Smooth muscle cell (in vitro differentiated cells): ENCODE data around the gene GNGT1. TPM values are rescaled to one million over a fixed set of nuclear protein-coding genes. Genes with fewer than 3 reads are reported as not detected.
"Not testable (repeated sequence)": the region's sequence is repeated elsewhere in the genome, so short reads cannot be mapped to it uniquely, and the experiment has no call there.

Experiments
- DNase-seq: peaks from one replicate; lab custom pipeline; 2025; ENCODE audit not compliant: unreplicated experiment; lab: John Stamatoyannopoulos, UW
- H2AFZ ChIP-seq: fragments of 200-600 bp; sonication (generic); 2 replicates; pipeline ENCODE4 v1.6.0; 2016; ENCODE audit warnings: antibody characterized with exemption, low read depth, mild to moderate bottlenecking
- H3F3A ChIP-seq: fragments of 200-600 bp; sonication (generic); 2 replicates; pipeline ENCODE4 v1.6.0; 2017; ENCODE audit warnings: antibody characterized with exemption, low read depth
- H3K27ac ChIP-seq: fragments of 200-600 bp; sonication (generic); 2 replicates; pipeline ENCODE4 v1.5.1; 2016; ENCODE audit warnings: low read depth, mild to moderate bottlenecking
- H3K27me3 ChIP-seq: fragments of 200-600 bp; sonication (generic); 2 replicates; pipeline ENCODE4 v1.6.1; 2016; ENCODE audit warnings: low read depth, mild to moderate bottlenecking
- H3K36me3 ChIP-seq: fragments of 200-600 bp; sonication (generic); 2 replicates; pipeline ENCODE4 v1.5.1; 2016; ENCODE audit warnings: low read depth
- H3K4me1 ChIP-seq: fragments of 200-600 bp; sonication (generic); 2 replicates; pipeline ENCODE4 v1.5.1; 2016; ENCODE audit warnings: low read depth
- H3K4me2 ChIP-seq: fragments of 200-600 bp; sonication (generic); 2 replicates; pipeline ENCODE4 v1.6.0; 2016; ENCODE audit warnings: mild to moderate bottlenecking
- H3K4me3 ChIP-seq: fragments of 200-600 bp; sonication (generic); 2 replicates; pipeline ENCODE4 v1.5.1; 2016; ENCODE audit warnings: mild to moderate bottlenecking
- H3K79me2 ChIP-seq: fragments of 200-600 bp; sonication (generic); 2 replicates; pipeline ENCODE4 v1.6.0; 2016; ENCODE audit warnings: low read depth, mild to moderate bottlenecking
- H3K9ac ChIP-seq: fragments of 200-600 bp; sonication (generic); 2 replicates; pipeline ENCODE4 v1.6.0; 2016; ENCODE audit warnings: low read depth
- H3K9me3 ChIP-seq: fragments of 200-600 bp; sonication (generic); replicated peaks from 2 replicates; pipeline ENCODE4 v1.5.1; 2016; ENCODE audit warnings: low read depth
- H4K20me1 ChIP-seq: fragments of 200-600 bp; sonication (generic); 2 replicates; pipeline ENCODE4 v1.6.0; 2016; ENCODE audit warnings: low read depth
- WGBS: methylation state at CpG from one replicate; pipeline ENCODE4 v1.1.7; 2016; ENCODE audit warnings: low lambda C conversion rate; 5-methylcytosine and 5-hydroxymethylcytosine counted together
- polyA plus RNA-seq: library from polyadenylated mRNA; unstranded; fragments of >200 nt; fragmentation: Nextera tagmentation; extraction: Ambion mirVana; gene quantifications from 2 replicates; pipeline ENCODE4 v1.2.1, GENCODE V29; 2016
- total RNA-seq: library from RNA; depleted of rRNA; stranded (reverse); fragments of >200 nt; gene quantifications from 2 replicates; pipeline ENCODE4 v1.2.3, GENCODE V29; 2014
- TF ChIP-seq, protein P1 (sequence below): fragments of 200-600 bp; sonication (generic); IDR thresholded peaks from 2 replicates; pipeline ENCODE4 v1.5.1; 2017; ENCODE audit warnings: borderline replicate concordance, mild to moderate bottlenecking, antibody characterized with exemption; ENCODE audit not compliant: insufficient read depth, poor library complexity, severe bottlenecking

Gene GNGT1
- total and polyA plus RNA-seq, 2 experiments from 2014 or later: not detected

DNA sequence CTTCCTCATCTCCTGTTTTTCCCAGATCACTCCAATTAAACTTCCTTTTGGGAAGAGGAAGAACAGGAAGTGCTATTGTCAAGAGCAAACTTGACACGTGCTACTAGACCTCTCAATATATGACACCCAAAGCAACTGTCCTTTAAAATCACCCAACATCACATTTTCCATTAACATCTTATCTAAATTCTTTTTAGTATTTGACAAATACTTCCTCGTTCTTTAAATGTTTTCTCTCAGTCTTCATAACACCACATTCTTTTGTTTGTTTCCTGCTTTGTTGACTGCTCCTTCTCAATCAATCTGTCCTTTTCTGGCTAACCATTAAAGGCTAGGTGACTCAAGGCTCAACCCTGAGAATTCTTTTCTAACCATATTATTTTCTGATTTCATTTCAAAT lies 8.7 kb upstream of the GNGT1 start:
- H3K9ac ChIP-seq: no peak overlapping the region
- no peak for DNase-seq
- H4K20me1 ChIP-seq: no peaks in the 10 kb centered on the region
- TF ChIP-seq, protein P1, sequence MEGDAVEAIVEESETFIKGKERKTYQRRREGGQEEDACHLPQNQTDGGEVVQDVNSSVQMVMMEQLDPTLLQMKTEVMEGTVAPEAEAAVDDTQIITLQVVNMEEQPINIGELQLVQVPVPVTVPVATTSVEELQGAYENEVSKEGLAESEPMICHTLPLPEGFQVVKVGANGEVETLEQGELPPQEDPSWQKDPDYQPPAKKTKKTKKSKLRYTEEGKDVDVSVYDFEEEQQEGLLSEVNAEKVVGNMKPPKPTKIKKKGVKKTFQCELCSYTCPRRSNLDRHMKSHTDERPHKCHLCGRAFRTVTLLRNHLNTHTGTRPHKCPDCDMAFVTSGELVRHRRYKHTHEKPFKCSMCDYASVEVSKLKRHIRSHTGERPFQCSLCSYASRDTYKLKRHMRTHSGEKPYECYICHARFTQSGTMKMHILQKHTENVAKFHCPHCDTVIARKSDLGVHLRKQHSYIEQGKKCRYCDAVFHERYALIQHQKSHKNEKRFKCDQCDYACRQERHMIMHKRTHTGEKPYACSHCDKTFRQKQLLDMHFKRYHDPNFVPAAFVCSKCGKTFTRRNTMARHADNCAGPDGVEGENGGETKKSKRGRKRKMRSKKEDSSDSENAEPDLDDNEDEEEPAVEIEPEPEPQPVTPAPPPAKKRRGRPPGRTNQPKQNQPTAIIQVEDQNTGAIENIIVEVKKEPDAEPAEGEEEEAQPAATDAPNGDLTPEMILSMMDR: no peak
- H3K79me2 ChIP-seq: no peaks in the 10 kb centered on the region
- H2AFZ ChIP-seq: no peak overlapping the region
- no peaks in the 10 kb centered on the region for H3K36me3 ChIP-seq
- H3K4me2 ChIP-seq: no peak overlapping the region
- no peak overlapping the region for H3K4me3 ChIP-seq
- peaks cover 5% of the 10 kb centered on the region for H3F3A ChIP-seq
- H3K27me3 ChIP-seq: no peaks in the 10 kb centered on the region
- no peaks in the 10 kb centered on the region for H3K9me3 ChIP-seq
- whole genome bisulfite sequencing: 87% methylated on average over 2 of the region's 2 CpGs
- H3K4me1 ChIP-seq: no peaks in the 10 kb centered on the region
- no peak overlapping the region for H3K27ac ChIP-seq

DNA sequence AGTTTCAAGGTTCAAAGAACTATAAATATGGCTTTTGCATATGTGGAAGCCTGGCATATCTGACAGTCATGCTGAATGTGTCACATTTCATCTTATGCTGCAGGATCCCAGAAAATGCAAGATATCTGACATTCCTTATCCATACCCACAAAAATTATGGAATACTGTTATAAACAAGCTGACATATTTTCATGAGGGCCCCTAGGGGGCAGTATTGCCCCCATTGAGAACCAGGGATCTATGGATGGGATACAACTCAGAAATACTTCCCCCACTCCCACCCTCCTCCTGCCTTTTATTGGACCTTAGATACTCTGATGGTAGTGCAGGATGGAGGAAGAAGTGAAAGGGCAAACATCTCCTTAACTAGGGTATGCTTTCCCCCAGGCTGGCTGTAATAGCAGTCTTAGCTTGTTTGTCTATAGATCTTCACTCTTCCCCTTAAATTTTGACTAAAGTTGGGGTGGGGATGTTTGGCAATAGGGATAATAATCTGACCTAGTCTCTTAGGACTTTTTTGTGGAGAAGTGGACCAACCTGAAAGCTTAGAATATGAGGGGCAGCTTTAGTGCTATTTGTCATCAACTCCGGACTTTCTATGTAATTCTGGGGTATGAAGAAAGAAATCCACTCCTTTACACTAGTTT lies 3.5 kb upstream of the GNGT1 start:
- WGBS: 92% methylated on average over 1 of the region's 1 CpG
- H3F3A ChIP-seq: no peaks in the 10 kb centered on the region
- no peak overlapping the region for H3K4me2 ChIP-seq
- H3K4me3 ChIP-seq: no peak overlapping the region
- H3K27ac ChIP-seq: no peak overlapping the region
- H3K9ac ChIP-seq: no peak overlapping the region
- DNase-seq: no peak
- H3K36me3 ChIP-seq: no peaks in the 10 kb centered on the region
- no peaks in the 10 kb centered on the region for H3K9me3 ChIP-seq
- H3K27me3 ChIP-seq: no peaks in the 10 kb centered on the region
- TF ChIP-seq, protein P1: peak; percentile 90
- H3K79me2 ChIP-seq: no peaks in the 10 kb centered on the region
- no peak overlapping the region for H2AFZ ChIP-seq
- H3K4me1 ChIP-seq: no peaks in the 10 kb centered on the region
- no peaks in the 10 kb centered on the region for H4K20me1 ChIP-seq

DNA sequence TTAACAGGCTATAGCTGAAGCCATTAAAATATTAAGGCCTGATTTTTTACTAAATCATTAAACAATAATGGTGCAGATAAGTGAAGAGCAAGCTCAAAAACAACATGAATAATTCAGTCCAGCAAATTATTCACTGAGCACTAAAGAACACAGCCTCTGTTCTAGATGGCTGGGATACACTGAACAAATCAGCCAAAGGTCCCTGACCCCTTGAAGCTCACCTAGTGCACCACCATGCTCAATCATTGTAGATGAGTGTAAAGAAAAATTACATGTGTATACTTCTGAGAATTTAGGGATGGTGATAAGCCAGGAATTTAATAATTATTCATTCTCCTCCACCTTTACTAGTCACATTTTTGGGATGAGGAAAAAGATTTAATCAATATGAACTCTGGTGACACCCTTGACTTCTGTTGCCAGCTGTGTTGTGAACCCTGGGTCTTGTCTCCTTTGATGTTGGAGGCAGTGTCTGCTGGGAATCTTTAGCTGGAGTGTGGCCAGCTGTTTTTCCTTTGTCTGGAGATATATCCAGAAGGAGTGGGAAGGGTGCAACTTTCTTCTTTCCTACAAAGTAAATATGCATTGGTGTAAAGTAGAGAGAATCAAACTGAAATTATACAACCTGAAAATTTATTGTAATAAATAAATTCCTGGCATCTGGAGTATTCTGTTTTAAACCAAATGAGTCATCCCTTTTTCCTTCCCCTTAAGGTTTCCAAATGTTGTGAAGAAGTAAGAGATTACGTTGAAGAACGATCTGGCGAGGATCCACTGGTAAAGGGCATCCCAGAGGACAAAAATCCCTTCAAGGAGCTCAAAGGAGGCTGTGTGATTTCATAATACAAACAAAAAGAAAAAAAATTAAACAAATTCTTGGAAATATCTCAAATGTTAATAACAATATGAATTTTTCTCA lies 4.0 kb downstream of the GNGT1 start:
- Histone ChIP-seq H3K9ac (no peak overlapping the region), H4K20me1 (no peaks in the 10 kb centered on the region), H3K4me1 (peaks cover 3% of the 10 kb centered on the region), H3K4me2 (peak overlapping the region; percentile 39), H3K36me3 (no peaks in the 10 kb centered on the region), H3K27me3 (no peaks in the 10 kb centered on the region), H3K9me3 (no peaks in the 10 kb centered on the region), H2AFZ (no peak overlapping the region), H3K79me2 (no peaks in the 10 kb centered on the region), H3K27ac (no peak overlapping the region), H3F3A (no peaks in the 10 kb centered on the region), H3K4me3 (no peak overlapping the region)
- TF ChIP-seq, protein P1: no peak
- no peak for DNase-seq
- 39% methylated on average over 3 of the region's 3 CpGs for WGBS

DNA sequence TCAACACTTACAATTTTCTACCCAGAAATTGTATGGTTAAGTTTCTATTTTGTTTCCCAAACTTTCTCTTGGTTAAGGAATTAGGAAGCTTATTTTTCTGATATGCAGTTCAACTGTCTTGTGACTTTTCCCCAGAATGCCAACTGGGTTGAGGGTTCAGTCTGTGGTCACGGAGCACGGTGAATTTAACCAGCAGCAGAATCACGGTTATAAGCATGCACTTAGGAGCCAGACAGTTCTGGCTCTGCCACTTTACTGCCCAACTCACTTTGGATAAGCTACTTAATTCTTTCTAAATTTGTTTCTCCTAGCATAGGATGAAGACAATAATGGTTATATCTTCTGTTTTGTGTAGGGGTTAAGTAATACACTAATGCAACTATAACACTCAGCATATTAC lies 4.9 kb downstream of the GNGT1 start:
- not testable (repeated sequence) for H3K27me3 ChIP-seq, DNase-seq
- 40% methylated on average over 3 of the region's 3 CpGs for WGBS

DNA sequence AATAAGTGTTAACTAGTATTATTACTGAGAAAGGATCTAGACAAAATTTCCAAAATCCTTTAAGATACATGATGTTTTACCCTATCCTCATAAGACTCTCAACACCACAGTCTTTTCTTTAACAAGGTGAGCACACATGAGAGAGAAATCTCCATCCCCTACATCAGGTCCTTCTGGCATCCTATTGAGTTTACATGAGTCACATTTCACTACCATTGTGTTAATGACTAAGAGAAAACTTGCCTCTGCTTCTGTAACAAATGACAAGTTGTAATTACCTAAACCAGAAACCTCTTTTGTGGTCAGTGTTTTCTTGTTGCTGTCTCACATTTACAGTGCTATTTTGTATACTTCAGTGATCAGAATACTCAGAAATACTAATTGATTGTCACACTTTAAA lies 5.3 kb downstream of the GNGT1 start:
- DNase-seq, H3K9ac ChIP-seq, H3K9me3 ChIP-seq, H4K20me1 ChIP-seq, H3K4me2 ChIP-seq, H3K27me3 ChIP-seq, H3K4me1 ChIP-seq, H3K79me2 ChIP-seq, H3K4me3 ChIP-seq, H2AFZ ChIP-seq, H3K36me3 ChIP-seq, H3F3A ChIP-seq: not testable (repeated sequence)
- H3K27ac ChIP-seq: peak overlapping the region; percentile 19

More for the DNA sequence above, 4.9 kb downstream of the GNGT1 start:
- H3K4me3 ChIP-seq, H3K9ac ChIP-seq, H3K9me3 ChIP-seq, H3K79me2 ChIP-seq, H2AFZ ChIP-seq, H3K4me1 ChIP-seq, H3F3A ChIP-seq, H3K27ac ChIP-seq, H4K20me1 ChIP-seq, H3K36me3 ChIP-seq: not testable (repeated sequence)
- H3K4me2 ChIP-seq: peak overlapping the region; percentile 39
